Fibroblast of pulmonary artery (primary cell): ENCODE measurements around the gene KIRREL3.
"Not testable (repeated sequence)": the region's sequence is repeated elsewhere in the genome, so short reads cannot be mapped to it uniquely, and the experiment has no call there.

Experiments
- DNase-seq: peaks from one replicate; pipeline ENCODE4 v3.0.0-alpha.2; 2010; ENCODE audit warnings: low read depth
- H3K4me3 ChIP-seq: replicated peaks from 2 replicates; pipeline ENCODE4 v1.5.1; 2011; ENCODE audit warnings: low read depth, mild to moderate bottlenecking, control low read depth, low read length, moderate library complexity
- TF ChIP-seq, protein P1 (sequence below): IDR thresholded peaks from 2 replicates; pipeline ENCODE4 v1.5.1; 2011; ENCODE audit warnings: mild to moderate bottlenecking, control low read depth, low read length, inconsistent platforms; ENCODE audit errors: missing control alignments

Gene KIRREL3

DNA sequence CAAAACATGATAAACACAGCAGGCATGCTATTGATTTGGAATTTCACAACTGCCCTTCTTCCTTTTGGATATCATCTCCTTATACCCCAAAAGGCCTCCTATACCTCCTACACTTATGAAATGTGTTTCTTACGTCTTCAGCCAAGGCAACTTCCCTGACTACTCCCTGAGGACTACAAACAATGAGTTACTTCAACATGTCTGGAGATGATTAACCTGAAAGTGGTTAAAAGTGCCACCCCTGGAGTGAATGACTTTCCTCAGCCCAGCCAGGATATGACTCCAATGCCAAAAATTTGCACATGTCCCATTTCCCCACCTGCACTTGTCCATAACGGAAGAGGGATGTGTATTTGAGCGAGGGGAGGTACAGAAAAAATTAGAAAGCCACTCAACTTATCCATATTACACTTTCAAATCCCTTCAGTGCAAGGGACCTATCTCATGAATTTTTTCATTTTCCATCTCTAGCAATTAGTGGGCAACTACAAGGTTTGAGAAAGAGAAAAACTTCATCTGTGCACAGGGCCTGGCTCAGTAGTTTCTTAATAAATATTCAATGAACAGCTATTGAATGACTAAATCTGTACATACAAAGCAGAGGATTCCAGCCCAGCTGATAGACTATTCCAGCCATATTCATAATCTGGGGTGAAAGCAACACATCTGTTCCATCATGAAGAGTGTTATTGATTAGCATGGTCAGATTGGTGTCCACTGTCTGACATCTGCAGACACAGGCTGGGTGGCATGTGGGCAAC is 36.8 kb downstream of the KIRREL3 start:
- no peak for DNase-seq
- TF ChIP-seq, protein P1, sequence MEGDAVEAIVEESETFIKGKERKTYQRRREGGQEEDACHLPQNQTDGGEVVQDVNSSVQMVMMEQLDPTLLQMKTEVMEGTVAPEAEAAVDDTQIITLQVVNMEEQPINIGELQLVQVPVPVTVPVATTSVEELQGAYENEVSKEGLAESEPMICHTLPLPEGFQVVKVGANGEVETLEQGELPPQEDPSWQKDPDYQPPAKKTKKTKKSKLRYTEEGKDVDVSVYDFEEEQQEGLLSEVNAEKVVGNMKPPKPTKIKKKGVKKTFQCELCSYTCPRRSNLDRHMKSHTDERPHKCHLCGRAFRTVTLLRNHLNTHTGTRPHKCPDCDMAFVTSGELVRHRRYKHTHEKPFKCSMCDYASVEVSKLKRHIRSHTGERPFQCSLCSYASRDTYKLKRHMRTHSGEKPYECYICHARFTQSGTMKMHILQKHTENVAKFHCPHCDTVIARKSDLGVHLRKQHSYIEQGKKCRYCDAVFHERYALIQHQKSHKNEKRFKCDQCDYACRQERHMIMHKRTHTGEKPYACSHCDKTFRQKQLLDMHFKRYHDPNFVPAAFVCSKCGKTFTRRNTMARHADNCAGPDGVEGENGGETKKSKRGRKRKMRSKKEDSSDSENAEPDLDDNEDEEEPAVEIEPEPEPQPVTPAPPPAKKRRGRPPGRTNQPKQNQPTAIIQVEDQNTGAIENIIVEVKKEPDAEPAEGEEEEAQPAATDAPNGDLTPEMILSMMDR = no peak
- H3K4me3 ChIP-seq = no peak overlapping the region

DNA sequence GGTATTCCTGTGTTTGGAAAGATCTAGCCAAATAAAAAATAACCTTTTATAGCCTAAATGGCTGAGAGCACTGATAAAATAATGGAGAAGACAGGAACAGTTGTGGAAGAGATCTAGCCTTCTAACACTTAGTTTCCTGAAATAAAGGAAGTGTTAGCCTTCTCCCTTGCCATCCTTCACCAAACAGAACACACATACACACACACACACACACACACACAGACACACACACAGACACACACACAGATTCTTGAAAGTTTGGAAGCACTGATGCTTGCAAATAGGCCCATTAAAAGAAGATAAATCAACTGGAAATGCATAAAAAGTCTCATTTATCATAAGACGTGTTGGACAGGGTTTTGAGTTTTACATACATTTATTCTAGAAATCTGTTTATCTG is 37.5 kb downstream of the KIRREL3 start:
- no peak for DNase-seq
- TF ChIP-seq, protein P1 = no peak
- no peak overlapping the region for H3K4me3 ChIP-seq

DNA sequence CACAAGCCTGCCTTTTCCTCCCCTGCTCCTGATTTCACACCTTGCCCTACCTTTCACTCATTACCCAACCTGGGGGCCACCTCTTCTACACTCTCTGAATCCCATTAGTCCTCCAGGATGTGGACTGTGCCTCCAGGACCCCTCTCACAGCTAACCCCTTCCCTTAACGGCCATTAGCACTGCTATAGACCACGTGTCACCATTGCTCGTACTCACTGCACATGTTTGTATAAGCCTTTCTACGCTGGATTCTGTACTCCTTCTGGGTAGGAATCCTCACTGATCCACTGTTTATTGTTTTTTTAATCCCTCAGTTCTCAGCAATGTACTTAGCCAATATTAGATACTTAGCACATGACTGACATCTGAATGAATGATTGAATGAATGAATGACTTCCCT is 40.9 kb downstream of the KIRREL3 start:
- TF ChIP-seq, protein P1 = no peak
- no peak for DNase-seq
- no peak overlapping the region for H3K4me3 ChIP-seq

DNA sequence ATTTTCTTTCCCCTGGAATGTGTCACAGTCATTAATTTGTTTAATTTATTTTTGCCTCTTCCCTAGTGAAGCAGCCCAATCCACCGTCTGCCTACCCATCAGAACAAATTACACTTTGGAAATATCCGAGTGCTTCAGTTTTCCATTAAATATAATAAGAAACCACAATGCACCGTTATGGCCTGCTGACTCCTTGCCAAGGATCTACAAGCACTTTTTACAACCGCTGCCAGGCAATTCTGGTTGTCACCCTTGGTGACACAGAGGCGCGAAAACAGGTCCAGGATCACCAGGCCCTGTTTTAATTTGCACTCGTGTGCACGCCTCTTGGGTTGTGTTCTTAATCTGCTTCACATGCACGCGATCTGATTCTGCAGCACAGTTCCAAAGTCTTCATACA is 43.9 kb downstream of the KIRREL3 start:
- H3K4me3 ChIP-seq = no peak overlapping the region
- DNase-seq = no peak
- TF ChIP-seq, protein P1 = no peak

DNA sequence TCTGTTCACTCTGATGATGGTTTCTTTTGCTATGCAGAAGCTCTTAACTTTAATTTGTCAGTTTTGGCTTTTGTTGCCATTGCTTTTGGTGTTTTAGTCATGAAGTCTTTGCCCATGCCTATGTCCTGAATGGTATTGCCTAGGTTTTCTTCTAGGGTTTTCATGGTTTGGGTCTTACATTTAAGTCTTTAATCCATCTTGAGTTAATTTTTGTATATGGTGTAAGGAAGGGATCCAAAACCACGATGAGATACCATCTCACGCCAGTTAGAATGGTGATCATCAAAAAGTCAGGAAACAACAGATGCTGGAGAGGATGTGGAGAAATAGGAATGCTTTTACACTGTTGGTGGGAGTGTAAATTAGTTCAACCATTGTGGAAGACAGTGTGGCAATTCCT is 48.0 kb downstream of the KIRREL3 start:
- H3K4me3 ChIP-seq, DNase-seq: not testable (repeated sequence)

DNA sequence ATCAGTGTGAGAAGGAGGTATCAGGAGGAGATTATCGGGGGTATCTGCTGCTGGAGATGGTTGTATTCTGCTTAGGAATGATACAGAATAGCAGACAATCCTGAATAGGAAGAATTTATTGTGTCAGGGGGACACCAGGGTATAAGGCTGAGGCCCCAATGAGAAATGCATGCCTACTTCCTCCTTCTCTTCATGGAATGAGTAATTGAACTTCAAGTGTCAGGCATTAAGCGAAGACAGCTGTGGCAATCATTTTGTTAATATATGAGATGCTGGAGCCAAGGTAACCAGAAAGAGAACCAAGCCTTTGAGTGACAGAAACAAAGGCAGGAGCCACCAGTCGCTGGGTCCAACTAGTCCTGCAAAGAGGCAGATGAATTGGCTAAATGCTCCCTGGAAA is 49.1 kb downstream of the KIRREL3 start:
- no peak overlapping the region for H3K4me3 ChIP-seq
- TF ChIP-seq, protein P1 = no peak
- DNase-seq = no peak

DNA sequence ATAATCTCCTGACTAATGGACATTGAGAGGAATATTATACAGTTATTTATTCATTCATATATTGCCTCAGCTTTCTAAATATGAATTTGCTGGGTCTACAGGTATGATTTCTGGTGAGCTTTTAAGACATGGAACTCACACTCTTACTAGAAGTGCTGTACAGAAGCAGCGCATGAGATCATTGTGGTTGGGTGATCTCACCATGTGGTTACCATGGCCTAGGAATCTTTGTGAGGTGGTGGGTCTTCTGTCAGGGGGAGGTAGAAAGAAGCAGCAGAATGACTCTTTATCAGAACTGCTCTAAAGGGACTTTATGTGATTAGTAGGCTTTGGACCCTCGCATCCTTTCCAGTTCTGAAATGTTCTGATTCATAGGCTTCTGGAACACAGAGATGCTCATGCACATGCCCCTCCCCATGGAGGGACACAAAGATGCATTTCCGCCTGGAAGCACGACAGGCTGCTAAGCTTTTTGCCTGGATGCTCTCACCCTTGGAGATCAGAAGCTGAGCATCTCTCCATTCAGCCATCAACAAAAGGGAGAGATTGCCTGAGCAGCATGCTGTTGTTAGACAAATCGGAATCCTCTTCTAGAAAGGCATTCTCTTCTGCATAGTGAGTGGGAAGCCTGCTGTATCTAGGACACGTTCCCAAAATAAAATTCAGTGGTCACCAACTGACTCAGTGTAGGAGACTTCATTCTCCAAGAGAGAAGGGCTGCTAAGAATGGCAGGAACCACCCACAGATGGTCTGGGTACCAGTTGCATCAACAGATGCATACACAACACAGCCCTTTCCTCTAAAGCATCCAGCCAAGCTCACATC is 51.3 kb downstream of the KIRREL3 start:
- no peak for DNase-seq
- no peak overlapping the region for H3K4me3 ChIP-seq
- TF ChIP-seq, protein P1 = no peak
